MG63 (cell line): ENCODE measurements around the gene RGS19. TPM values are rescaled to one million over a fixed set of nuclear protein-coding genes. Genes with fewer than 3 reads are reported as not detected.

Experiments used
- DNase-seq: peaks from one replicate; pipeline ENCODE4 v3.0.0-alpha.2; 2020
- H3K27me3 ChIP-seq: fragments of 250-450 bp; sonication (Bioruptor Pico); 2 replicates; pipeline ENCODE4 v1.5.1; 2020; ENCODE audit warnings: mild to moderate bottlenecking, moderate library complexity
- H3K36me3 ChIP-seq: fragments of 250-450 bp; sonication (Bioruptor Pico); 2 replicates; pipeline ENCODE4 v1.5.1; 2020; ENCODE audit warnings: mild to moderate bottlenecking, moderate library complexity
- H3K4me3 ChIP-seq: fragments of 250-450 bp; sonication (Bioruptor Pico); 2 replicates; pipeline ENCODE4 v1.5.1; 2020; ENCODE audit warnings: mild to moderate bottlenecking, moderate library complexity
- H3K9me3 ChIP-seq: fragments of 250-450 bp; sonication (Bioruptor Pico); 2 replicates; pipeline ENCODE4 v1.5.1; 2020; ENCODE audit warnings: mild to moderate bottlenecking, moderate library complexity
- total RNA-seq: library from RNA; depleted of rRNA; stranded (reverse); fragments of >200 nt; shearing (Covaris generic); gene quantifications from 2 replicates; pipeline ENCODE4 v1.2.3, GENCODE V29; 2014; ENCODE audit warnings: low replicate concordance

RGS19 gene
- total RNA-seq, 1 experiment from 2014 or later, result 40.9 TPM

GRCh38 chr20:64111841-64112641 lies 32.7 kb upstream of the RGS19 start:
- H3K9me3 ChIP-seq, result no peaks in the 10 kb centered on the region
- DNase-seq, result no peak
- no peaks in the 10 kb centered on the region for H3K27me3 ChIP-seq
- H3K4me3 ChIP-seq, result no peak overlapping the region
- H3K36me3 ChIP-seq, result no peaks in the 10 kb centered on the region

- no peak for DNase-seq
- no peaks in the 10 kb centered on the region for H3K27me3 ChIP-seq
- H3K36me3 ChIP-seq, result no peaks in the 10 kb centered on the region
- H3K9me3 ChIP-seq, result no peaks in the 10 kb centered on the region
- H3K4me3 ChIP-seq, result no peak overlapping the region
Measured at GRCh38 chr20:64110411-64111068, 31.2 kb upstream of the RGS19 start.

GRCh38 chr20:64109831-64110391 lies 30.6 kb upstream of the RGS19 start:
- Histone ChIP-seq H3K9me3 (no peaks in the 10 kb centered on the region), H3K4me3 (no peak overlapping the region), H3K27me3 (no peaks in the 10 kb centered on the region), H3K36me3 (no peaks in the 10 kb centered on the region)
- no peak for DNase-seq

- H3K36me3 ChIP-seq, result no peaks in the 10 kb centered on the region
- no peaks in the 10 kb centered on the region for H3K9me3 ChIP-seq
- no peaks in the 10 kb centered on the region for H3K27me3 ChIP-seq
- no peak overlapping the region for H3K4me3 ChIP-seq
- no peak for DNase-seq
Measured at GRCh38 chr20:64108731-64109681, 29.7 kb upstream of the RGS19 start.

- Histone ChIP-seq H3K27me3 (no peaks in the 10 kb centered on the region), H3K4me3 (no peak overlapping the region), H3K9me3 (no peaks in the 10 kb centered on the region), H3K36me3 (no peaks in the 10 kb centered on the region)
- DNase-seq, result no peak
Measured at GRCh38 chr20:64107736-64108457, 28.6 kb upstream of the RGS19 start.

GRCh38 chr20:64106981-64107735 lies 27.8 kb upstream of the RGS19 start, which contains the start of gene NPBWR2:
Gene NPBWR2, minus strand, starts transcription at chr20:64107565. Its CDS starts 734 bp downstream, at chr20:64106831.
- no peak for DNase-seq
- H3K27me3 ChIP-seq, result peaks cover 3% of the 10 kb centered on the region; the same call in 1 of the 2 replicates
- no peaks in the 10 kb centered on the region for H3K36me3 ChIP-seq
- H3K4me3 ChIP-seq, result no peak within 1 kb of the TSS
- H3K9me3 ChIP-seq, result no peaks in the 10 kb centered on the region

- H3K27me3 ChIP-seq, result peaks cover 8% of the 10 kb centered on the region
- no peak overlapping the region for H3K4me3 ChIP-seq
- H3K36me3 ChIP-seq, result no peaks in the 10 kb centered on the region
- no peak for DNase-seq
- no peaks in the 10 kb centered on the region for H3K9me3 ChIP-seq
Measured at GRCh38 chr20:64106435-64106961, 27.2 kb upstream of the RGS19 start.

GRCh38 chr20:64105846-64106434 lies 26.6 kb upstream of the RGS19 start:
- no peaks in the 10 kb centered on the region for H3K9me3 ChIP-seq
- H3K27me3 ChIP-seq, result peaks cover 13% of the 10 kb centered on the region
- H3K4me3 ChIP-seq, result no peak overlapping the region
- no peak for DNase-seq
- no peaks in the 10 kb centered on the region for H3K36me3 ChIP-seq

GRCh38 chr20:64104667-64105451 lies 25.5 kb upstream of the RGS19 start:
- Histone ChIP-seq H3K27me3 (peaks cover 16% of the 10 kb centered on the region), H3K9me3 (no peaks in the 10 kb centered on the region), H3K4me3 (no peak overlapping the region), H3K36me3 (no peaks in the 10 kb centered on the region)
- no peak for DNase-seq

- no peaks in the 10 kb centered on the region for H3K36me3 ChIP-seq
- H3K4me3 ChIP-seq, result no peak overlapping the region
- no peak for DNase-seq
- H3K9me3 ChIP-seq, result no peaks in the 10 kb centered on the region
- peaks cover 16% of the 10 kb centered on the region for H3K27me3 ChIP-seq
Measured at GRCh38 chr20:64103871-64104666, 24.8 kb upstream of the RGS19 start.

- H3K4me3 ChIP-seq, result no peak overlapping the region; the same call in 1 of the 2 replicates
- peaks cover 16% of the 10 kb centered on the region for H3K27me3 ChIP-seq
- DNase-seq, result no peak
- H3K36me3 ChIP-seq, result no peaks in the 10 kb centered on the region
- H3K9me3 ChIP-seq, result no peaks in the 10 kb centered on the region
Measured at GRCh38 chr20:64102647-64103354, 23.5 kb upstream of the RGS19 start.

GRCh38 chr20:64101731-64102621 lies 22.7 kb upstream of the RGS19 start:
- no peaks in the 10 kb centered on the region for H3K9me3 ChIP-seq
- H3K36me3 ChIP-seq, result no peaks in the 10 kb centered on the region
- H3K27me3 ChIP-seq, result peaks cover 16% of the 10 kb centered on the region
- peak overlapping the region; percentile 28 for H3K4me3 ChIP-seq
- DNase-seq, result peak; percentile 37
